Mesendoderm (in vitro differentiated cells): ENCODE data around the gene PSMA5.
A peak's percentile ranks its signal among the peaks of the same experiment; 100 is the strongest.

Experiments used
- DNase-seq: peaks from one replicate; pipeline ENCODE4 v3.0.0; 2013
- H2AK5ac ChIP-seq: 2 replicates; pipeline ENCODE4 v1.6.1; 2013; ENCODE audit warnings: low read length, inconsistent platforms
- H2BK120ac ChIP-seq: 2 replicates; pipeline ENCODE4 v1.6.1; 2013; ENCODE audit warnings: low read depth, mild to moderate bottlenecking, low read length, moderate library complexity, mixed read lengths
- H2BK15ac ChIP-seq: replicated peaks from 2 replicates; pipeline ENCODE4 v1.6.1; 2013; ENCODE audit warnings: low read depth, mild to moderate bottlenecking, moderate library complexity
- H2BK5ac ChIP-seq: 2 replicates; pipeline ENCODE4 v1.6.1; 2013; ENCODE audit warnings: low read length, inconsistent platforms
- H3K18ac ChIP-seq: 2 replicates; pipeline ENCODE4 v1.6.1; 2013; ENCODE audit warnings: mild to moderate bottlenecking, low read length, mixed read lengths
- H3K23ac ChIP-seq: one replicate; pipeline ENCODE4 v1.6.1; 2013; ENCODE audit warnings: low read length
- H3K27ac ChIP-seq: 2 replicates; pipeline ENCODE4 v1.5.1; 2013; ENCODE audit warnings: low read depth, mild to moderate bottlenecking, inconsistent platforms, low read length, moderate library complexity
- H3K27me3 ChIP-seq: 2 replicates; pipeline ENCODE4 v1.6.1; 2013; ENCODE audit warnings: low read length, control low read depth, mild to moderate bottlenecking, inconsistent platforms; ENCODE audit not compliant: insufficient read depth, poor library complexity
- H3K36me3 ChIP-seq: 2 replicates; pipeline ENCODE4 v1.6.1; 2013; ENCODE audit warnings: low read length, inconsistent platforms; ENCODE audit not compliant: control insufficient read depth, insufficient read depth
- H3K4ac ChIP-seq: one replicate; pipeline ENCODE4 v1.6.1; 2013; ENCODE audit warnings: low read depth, mild to moderate bottlenecking, low read length, moderate library complexity
- H3K4me1 ChIP-seq: 2 replicates; pipeline ENCODE4 v1.6.1; 2013; ENCODE audit warnings: low read depth, low read length, inconsistent platforms; ENCODE audit not compliant: control insufficient read depth
- H3K4me2 ChIP-seq: 2 replicates; pipeline ENCODE4 v1.6.1; 2013; ENCODE audit warnings: low read length
- H3K4me3 ChIP-seq: 2 replicates; pipeline ENCODE4 v1.5.1; 2013; ENCODE audit warnings: mild to moderate bottlenecking, low read length
- H3K56ac ChIP-seq: one replicate; pipeline ENCODE4 v1.6.1; 2013; ENCODE audit warnings: low read length
- H3K79me1 ChIP-seq: 2 replicates; pipeline ENCODE4 v1.6.1; 2013; ENCODE audit warnings: low read length, inconsistent platforms
- H3K79me2 ChIP-seq: 2 replicates; pipeline ENCODE4 v1.6.1; 2013; ENCODE audit warnings: mild to moderate bottlenecking, low read length; ENCODE audit not compliant: control insufficient read depth, insufficient read depth
- H3K9ac ChIP-seq: 2 replicates; pipeline ENCODE4 v1.6.1; 2013; ENCODE audit warnings: low read length, inconsistent platforms
- H4K5ac ChIP-seq: one replicate; pipeline ENCODE4 v1.6.1; 2013; ENCODE audit warnings: low read length
- H4K8ac ChIP-seq: one replicate; pipeline ENCODE4 v1.6.1; 2013; ENCODE audit warnings: low read depth, mild to moderate bottlenecking, control low read depth, low read length, moderate library complexity
- WGBS: extraction: QIAGEN DNeasy Blood & Tissue Kit; methylation state at CpG from one replicate; pipeline ENCODE4 v1.1.7; 2013; ENCODE audit warnings: low lambda C conversion rate, missing lambda C conversion rate; ENCODE audit not compliant: insufficient coverage; ENCODE audit errors: extremely low coverage; 5-methylcytosine and 5-hydroxymethylcytosine counted together

PSMA5 gene

GRCh38 chr1:109402025-109402424, 24.2 kb downstream of the PSMA5 start:
- Histone ChIP-seq H3K9ac (no peak overlapping the region), H2BK5ac (no peak overlapping the region), H3K27me3 (no peaks in the 10 kb centered on the region), H3K56ac (no peak overlapping the region), H4K8ac (no peak overlapping the region), H2AK5ac (no peak overlapping the region), H3K4me1 (peaks cover 4% of the 10 kb centered on the region), H3K4ac (no peak overlapping the region), H3K27ac (no peak overlapping the region), H3K23ac (no peak overlapping the region), H3K4me2 (no peak overlapping the region), H2BK15ac (no peak overlapping the region), H3K4me3 (no peak overlapping the region), H4K5ac (no peak overlapping the region), H3K79me1 (no peaks in the 10 kb centered on the region), H2BK120ac (no peak overlapping the region), H3K79me2 (no peaks in the 10 kb centered on the region), H3K18ac (no peak overlapping the region), H3K36me3 (peaks cover 1% of the 10 kb centered on the region)
- no peak for DNase-seq

GRCh38 chr1:109400035-109400655, 26.1 kb downstream of the PSMA5 start:
- H3K23ac ChIP-seq, result no peak overlapping the region
- no peak overlapping the region for H2BK120ac ChIP-seq
- H3K79me1 ChIP-seq, result peaks cover 3% of the 10 kb centered on the region
- no peak overlapping the region for H2BK15ac ChIP-seq
- no peak overlapping the region for H3K4me3 ChIP-seq
- no peaks in the 10 kb centered on the region for H3K27me3 ChIP-seq
- peaks cover 7% of the 10 kb centered on the region for H3K4me1 ChIP-seq
- H3K56ac ChIP-seq, result no peak overlapping the region
- H3K27ac ChIP-seq, result no peak overlapping the region
- no peak overlapping the region for H2AK5ac ChIP-seq
- peaks cover 1% of the 10 kb centered on the region for H3K36me3 ChIP-seq
- no peak overlapping the region for H3K4ac ChIP-seq
- H3K79me2 ChIP-seq, result no peaks in the 10 kb centered on the region
- H3K18ac ChIP-seq, result no peak overlapping the region
- no CpG with 5 or more reads among the region's 3 CpGs for WGBS
- H4K8ac ChIP-seq, result no peak overlapping the region
- no peak for DNase-seq
- no peak overlapping the region for H3K4me2 ChIP-seq
- no peak overlapping the region for H4K5ac ChIP-seq
- no peak overlapping the region for H3K9ac ChIP-seq
- no peak overlapping the region for H2BK5ac ChIP-seq

GRCh38 chr1:109399326-109399957, 26.8 kb downstream of the PSMA5 start:
- no peak overlapping the region for H2BK5ac ChIP-seq
- WGBS, result no CpG with 5 or more reads among the region's 2 CpGs
- peak; percentile 57 for DNase-seq

GRCh38 chr1:109398343-109399225, 27.7 kb downstream of the PSMA5 start:
- peak overlapping the region; percentile 39 for H3K18ac ChIP-seq
- H4K5ac ChIP-seq, result peak overlapping the region; percentile 90
- H4K8ac ChIP-seq, result peak overlapping the region; percentile 67
- peak overlapping the region; percentile 85 for H3K27ac ChIP-seq
- no peak for DNase-seq
- H3K79me1 ChIP-seq, result peaks cover 3% of the 10 kb centered on the region
- peaks cover 7% of the 10 kb centered on the region for H3K4me1 ChIP-seq
- WGBS, result no CpG with 5 or more reads among the region's 18 CpGs
- H3K4me3 ChIP-seq, result peak overlapping the region; percentile 52
- peaks cover 1% of the 10 kb centered on the region for H3K36me3 ChIP-seq
- no peak overlapping the region for H2BK15ac ChIP-seq
- H3K4me2 ChIP-seq, result peak overlapping the region; percentile 93
- H2BK5ac ChIP-seq, result peak overlapping the region; percentile 69
- H3K23ac ChIP-seq, result peak overlapping the region; percentile 87
- no peak overlapping the region for H3K4ac ChIP-seq
- peak overlapping the region; percentile 51 for H2BK120ac ChIP-seq
- no peaks in the 10 kb centered on the region for H3K27me3 ChIP-seq
- no peak overlapping the region for H2AK5ac ChIP-seq
- peak overlapping the region; percentile 82 for H3K9ac ChIP-seq
- H3K79me2 ChIP-seq, result no peaks in the 10 kb centered on the region
- peak overlapping the region; percentile 92 for H3K56ac ChIP-seq

More at GRCh38 chr1:109399326-109399957, 26.8 kb downstream of the PSMA5 start:
- Histone ChIP-seq H3K27ac (no peak overlapping the region), H4K5ac (no peak overlapping the region), H3K4ac (no peak overlapping the region), H3K4me2 (no peak overlapping the region), H3K23ac (no peak overlapping the region), H3K9ac (no peak overlapping the region), H2BK120ac (no peak overlapping the region), H3K18ac (no peak overlapping the region), H3K36me3 (peaks cover 1% of the 10 kb centered on the region), H3K4me3 (no peak overlapping the region), H2AK5ac (no peak overlapping the region), H3K79me1 (peaks cover 3% of the 10 kb centered on the region), H3K27me3 (no peaks in the 10 kb centered on the region), H4K8ac (no peak overlapping the region), H3K4me1 (peaks cover 7% of the 10 kb centered on the region), H2BK15ac (no peak overlapping the region), H3K56ac (no peak overlapping the region), H3K79me2 (no peaks in the 10 kb centered on the region)

- Histone ChIP-seq H2BK120ac (peak within 1 kb of the TSS; percentile 51), H3K4me1 (peaks cover 7% of the 10 kb centered on the region), H3K27ac (peak within 1 kb of the TSS; percentile 85), H3K36me3 (peaks cover 1% of the 10 kb centered on the region), H3K56ac (peak within 1 kb of the TSS; percentile 92), H3K4ac (no peak within 1 kb of the TSS), H3K9ac (peak within 1 kb of the TSS; percentile 82), H2BK15ac (no peak within 1 kb of the TSS), H3K4me2 (peak within 1 kb of the TSS; percentile 93), H3K18ac (peak within 1 kb of the TSS; percentile 72), H4K8ac (peak within 1 kb of the TSS; percentile 67), H2AK5ac (no peak within 1 kb of the TSS), H3K4me3 (peak within 1 kb of the TSS; percentile 56), H3K27me3 (no peaks in the 10 kb centered on the region), H4K5ac (peak within 1 kb of the TSS; percentile 90), H2BK5ac (peak within 1 kb of the TSS; percentile 69), H3K79me2 (no peaks in the 10 kb centered on the region), H3K79me1 (peaks cover 3% of the 10 kb centered on the region), H3K23ac (peak within 1 kb of the TSS; percentile 87)
- peak; percentile 99 for DNase-seq
- no CpG with 5 or more reads among the region's 98 CpGs for WGBS
Observed at GRCh38 chr1:109397581-109398342, 28.5 kb downstream of the PSMA5 start, which contains the start of gene SORT1. Gene SORT1, minus strand, starts transcription at chr1:109397918. Its CDS starts 26 bp downstream, at chr1:109397892.
